Trophoblast cell (in vitro differentiated cells and primary cell): ENCODE data around the gene CALML5.

ENCODE experiments used
- DNase-seq, 2 donors: peaks; one replicate each; pipeline ENCODE4 v3.0.0-alpha.2; 2016
- H2AFZ ChIP-seq: 2 replicates; pipeline ENCODE4 v1.6.1; 2013; ENCODE audit warnings: low read length, moderate library complexity, mild to moderate bottlenecking; ENCODE audit not compliant: insufficient read depth, poor library complexity
- H2AK5ac ChIP-seq: 2 replicates; pipeline ENCODE4 v1.6.1; 2013; ENCODE audit warnings: mild to moderate bottlenecking, low read length
- H2BK120ac ChIP-seq: 2 replicates; pipeline ENCODE4 v1.6.1; 2013; ENCODE audit warnings: low read length, mild to moderate bottlenecking, moderate library complexity; ENCODE audit not compliant: insufficient read depth, poor library complexity
- H2BK12ac ChIP-seq: 2 replicates; pipeline ENCODE4 v1.6.1; 2013; ENCODE audit warnings: mild to moderate bottlenecking, low read length, moderate library complexity
- H2BK5ac ChIP-seq: 2 replicates; pipeline ENCODE4 v1.6.1; 2013; ENCODE audit warnings: low read length, low read depth, moderate library complexity, mild to moderate bottlenecking; ENCODE audit not compliant: poor library complexity
- H3K14ac ChIP-seq: 2 replicates; pipeline ENCODE4 v1.6.1; 2013; ENCODE audit warnings: mild to moderate bottlenecking, low read length
- H3K18ac ChIP-seq: 2 replicates; pipeline ENCODE4 v1.6.1; 2013; ENCODE audit warnings: mild to moderate bottlenecking, low read length
- H3K23ac ChIP-seq: 2 replicates; pipeline ENCODE4 v1.6.1; 2013; ENCODE audit warnings: low read length
- H3K27ac ChIP-seq: 2 replicates; pipeline ENCODE4 v1.5.1; 2013; ENCODE audit warnings: low read depth, mild to moderate bottlenecking, inconsistent platforms, low read length, moderate library complexity
- H3K27me3 ChIP-seq: 2 replicates; pipeline ENCODE4 v1.6.1; 2013; ENCODE audit warnings: inconsistent platforms, mild to moderate bottlenecking, low read length, moderate library complexity; ENCODE audit not compliant: insufficient read depth
- H3K36me3 ChIP-seq, 2 experiments: 1 replicate in 1 of 2; 2 replicates in 1 of 2; pipeline ENCODE4 v1.6.1; 2013; ENCODE audit warnings: low read length in 2 of 2, mild to moderate bottlenecking in 2 of 2, moderate library complexity in 1 of 2; ENCODE audit not compliant: insufficient read depth in 2 of 2, control insufficient read depth in 1 of 2
- H3K4ac ChIP-seq: 2 replicates; pipeline ENCODE4 v1.6.1; 2013; ENCODE audit warnings: low read depth, mild to moderate bottlenecking, low read length, moderate library complexity
- H3K4me1 ChIP-seq, 2 experiments: 1 replicate in 1 of 2; 2 replicates in 1 of 2; pipeline ENCODE4 v1.6.1; 2013; ENCODE audit warnings: low read length in 2 of 2, mild to moderate bottlenecking in 2 of 2, moderate library complexity in 1 of 2; ENCODE audit not compliant: insufficient read depth in 2 of 2, control insufficient read depth in 1 of 2
- H3K4me2 ChIP-seq: 2 replicates; pipeline ENCODE4 v1.6.1; 2013; ENCODE audit warnings: inconsistent platforms, mild to moderate bottlenecking, low read length, moderate library complexity
- H3K4me3 ChIP-seq: 2 replicates; pipeline ENCODE4 v1.5.1; 2013; ENCODE audit warnings: mild to moderate bottlenecking, low read depth, low read length, inconsistent platforms
- H3K79me1 ChIP-seq: one replicate; pipeline ENCODE4 v1.6.1; 2013; ENCODE audit warnings: low read length
- H3K79me2 ChIP-seq: 2 replicates; pipeline ENCODE4 v1.6.1; 2013; ENCODE audit warnings: low read length, mild to moderate bottlenecking; ENCODE audit not compliant: control insufficient read depth, insufficient read depth, poor library complexity
- H3K9ac ChIP-seq: 2 replicates; pipeline ENCODE4 v1.6.1; 2013; ENCODE audit warnings: mild to moderate bottlenecking, low read length
- H3K9me3 ChIP-seq: 2 replicates; pipeline ENCODE4 v1.6.1; 2013; ENCODE audit warnings: low read depth, mild to moderate bottlenecking, control low read depth, inconsistent platforms, low read length; ENCODE audit not compliant: insufficient read depth
- H4K12ac ChIP-seq: 2 replicates; pipeline ENCODE4 v1.6.1; 2013; ENCODE audit warnings: low read depth, mild to moderate bottlenecking, low read length, moderate library complexity
- H4K8ac ChIP-seq: 2 replicates; pipeline ENCODE4 v1.6.1; 2013; ENCODE audit warnings: low read depth, mild to moderate bottlenecking, low read length, moderate library complexity
- H4K91ac ChIP-seq: one replicate; pipeline ENCODE4 v1.6.1; 2013; ENCODE audit warnings: low read depth, mild to moderate bottlenecking, low read length, moderate library complexity
- WGBS: extraction: QIAGEN DNeasy Blood & Tissue Kit; methylation state at CpG from one replicate; pipeline ENCODE4 v1.1.7; 2013; ENCODE audit warnings: missing lambda C conversion rate; ENCODE audit not compliant: insufficient read length, insufficient coverage; ENCODE audit errors: extremely low coverage; 5-methylcytosine and 5-hydroxymethylcytosine counted together

Gene CALML5

DNA sequence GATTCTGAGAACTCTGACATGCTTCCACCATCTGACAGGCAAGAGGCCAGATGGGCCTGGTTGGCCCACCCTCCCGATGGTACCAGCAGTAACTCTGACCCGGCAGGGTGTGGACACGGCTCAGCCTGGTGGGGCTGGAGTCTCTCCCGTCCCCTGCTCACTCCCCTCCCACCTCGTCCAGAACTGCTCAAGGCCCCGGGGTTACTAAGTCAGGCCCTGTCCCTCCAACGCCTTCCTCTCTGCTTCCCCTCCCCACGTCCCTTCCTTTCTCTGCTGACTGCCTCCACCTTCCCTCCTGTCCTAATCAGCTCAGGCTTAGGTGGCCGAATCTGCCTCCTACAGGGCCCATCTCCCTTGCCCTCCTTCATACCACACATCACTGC, 12.5 kb downstream of the CALML5 start:
- WGBS = no CpG with 5 or more reads among the region's 9 CpGs
- Histone ChIP-seq H3K79me2 (no peaks in the 10 kb centered on the region), H4K8ac (peak overlapping the region; percentile 26), H3K9me3 (peaks cover 1% of the 10 kb centered on the region), H3K23ac (no peak overlapping the region), H2BK5ac (peak overlapping the region; percentile 0), H4K12ac (no peak overlapping the region), H3K9ac (no peak overlapping the region), H2AFZ (no peak overlapping the region), H3K4me2 (no peak overlapping the region), H3K18ac (peak overlapping the region; percentile 16), H2BK120ac (peak overlapping the region; percentile 29), H2AK5ac (peak overlapping the region; percentile 48), H3K4me3 (no peak overlapping the region), H3K4me1 (peaks cover 8 to 12% of the 10 kb centered on the region in 2 experiments), H2BK12ac (peak overlapping the region; percentile 63), H3K36me3 (no peaks in the 10 kb centered on the region), H3K27me3 (no peaks in the 10 kb centered on the region), H4K91ac (peak overlapping the region; percentile 51), H3K14ac (peak overlapping the region; percentile 26), H3K27ac (no peak overlapping the region), H3K79me1 (peaks cover 18% of the 10 kb centered on the region), H3K4ac (no peak overlapping the region)
- peak; percentile 27 to 58 for DNase-seq

GRCh38 chr10:5485948-5486852, 13.2 kb downstream of the CALML5 start:
- no CpG with 5 or more reads among the region's 13 CpGs for WGBS
- Histone ChIP-seq H3K4me1 (peaks cover 9 to 12% of the 10 kb centered on the region in 2 experiments), H3K4me2 (no peak overlapping the region), H3K4ac (no peak overlapping the region), H3K27ac (no peak overlapping the region), H3K79me1 (peaks cover 20% of the 10 kb centered on the region), H3K14ac (peak overlapping the region; percentile 46), H2AK5ac (peak overlapping the region; percentile 48), H2BK120ac (peak overlapping the region; percentile 29), H3K36me3 (no peaks in the 10 kb centered on the region), H4K8ac (peak overlapping the region; percentile 26), H3K9ac (no peak overlapping the region), H2BK12ac (peak overlapping the region; percentile 63), H3K9me3 (no peaks in the 10 kb centered on the region), H3K27me3 (no peaks in the 10 kb centered on the region), H2BK5ac (no peak overlapping the region), H3K79me2 (no peaks in the 10 kb centered on the region), H4K12ac (no peak overlapping the region), H3K4me3 (no peak overlapping the region), H2AFZ (no peak overlapping the region), H4K91ac (peak overlapping the region; percentile 53), H3K23ac (no peak overlapping the region), H3K18ac (no peak overlapping the region)
- no peak for DNase-seq

DNA sequence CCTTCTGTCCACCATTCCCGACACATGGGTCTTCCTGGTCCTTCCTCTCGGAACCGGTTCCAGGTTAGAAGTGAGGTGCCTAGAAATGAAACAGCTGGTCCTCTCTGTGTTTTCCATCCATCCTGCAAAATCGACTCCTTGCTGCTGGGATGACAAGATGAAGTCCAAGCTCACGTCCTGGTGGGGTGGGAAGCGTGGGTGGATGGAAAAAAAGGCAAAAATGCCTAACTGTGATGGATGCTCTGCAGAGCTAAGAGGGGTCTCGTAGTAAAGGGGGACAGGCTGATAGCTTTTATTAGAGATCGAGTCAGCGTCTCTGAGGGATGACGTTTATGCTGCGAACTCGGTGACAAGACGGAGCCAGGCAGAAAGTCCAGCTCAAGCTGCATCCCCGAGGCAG, 14.1 kb downstream of the CALML5 start:
- Histone ChIP-seq H4K12ac (no peak overlapping the region), H3K23ac (no peak overlapping the region), H3K4me3 (no peak overlapping the region), H3K9me3 (no peaks in the 10 kb centered on the region), H4K91ac (no peak overlapping the region), H3K27ac (no peak overlapping the region), H2BK12ac (no peak overlapping the region), H3K4me2 (no peak overlapping the region), H3K18ac (no peak overlapping the region), H3K4ac (no peak overlapping the region), H4K8ac (no peak overlapping the region), H2AFZ (no peak overlapping the region), H3K79me2 (no peaks in the 10 kb centered on the region), H3K4me1 (peaks cover 10 to 12% of the 10 kb centered on the region in 2 experiments), H3K36me3 (no peaks in the 10 kb centered on the region), H2BK5ac (no peak overlapping the region), H2AK5ac (no peak overlapping the region), H3K14ac (no peak overlapping the region), H3K9ac (no peak overlapping the region), H2BK120ac (no peak overlapping the region), H3K27me3 (no peaks in the 10 kb centered on the region), H3K79me1 (peaks cover 21% of the 10 kb centered on the region)
- no CpG with 5 or more reads among the region's 14 CpGs for WGBS
- no peak for DNase-seq

DNA sequence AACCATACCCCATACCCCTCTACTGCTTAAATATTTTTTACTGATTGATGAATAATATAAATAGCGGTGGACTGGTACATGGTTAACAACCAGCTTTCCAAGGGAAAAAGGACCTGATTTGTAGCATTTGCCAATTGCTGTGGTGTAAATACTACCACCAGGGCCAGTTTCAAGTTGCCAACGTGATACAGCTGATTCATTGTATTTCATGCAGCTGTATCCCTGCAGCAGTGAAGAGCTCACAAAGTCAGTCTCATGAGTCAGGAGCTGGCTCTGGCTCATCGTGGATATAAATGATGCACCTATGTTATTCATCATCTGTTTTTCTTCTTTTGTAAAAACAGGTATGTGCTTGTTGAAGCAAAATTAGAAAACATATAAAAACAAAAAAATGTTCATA, 15.2 kb downstream of the CALML5 start:
- no peak overlapping the region for H3K27ac ChIP-seq
- H3K27me3 ChIP-seq = no peaks in the 10 kb centered on the region
- no peak overlapping the region for H4K8ac ChIP-seq
- no peak overlapping the region for H2BK12ac ChIP-seq
- H3K4me1 ChIP-seq = peaks cover 10 to 13% of the 10 kb centered on the region in 2 experiments
- H3K36me3 ChIP-seq = no peaks in the 10 kb centered on the region
- no peaks in the 10 kb centered on the region for H3K9me3 ChIP-seq
- no peaks in the 10 kb centered on the region for H3K79me2 ChIP-seq
- no peak overlapping the region for H2BK5ac ChIP-seq
- no peak overlapping the region for H3K9ac ChIP-seq
- H3K4me3 ChIP-seq = no peak overlapping the region
- H3K23ac ChIP-seq = no peak overlapping the region
- no peak overlapping the region for H3K4me2 ChIP-seq
- H4K91ac ChIP-seq = no peak overlapping the region
- H3K79me1 ChIP-seq = peaks cover 25% of the 10 kb centered on the region
- no peak overlapping the region for H2BK120ac ChIP-seq
- no CpG with 5 or more reads among the region's 3 CpGs for WGBS
- H3K18ac ChIP-seq = no peak overlapping the region
- no peak for DNase-seq
- H3K14ac ChIP-seq = no peak overlapping the region
- no peak overlapping the region for H2AFZ ChIP-seq
- no peak overlapping the region for H3K4ac ChIP-seq
- H4K12ac ChIP-seq = no peak overlapping the region
- H2AK5ac ChIP-seq = no peak overlapping the region
